Measurements from ENCODE around the gene MAMDC4.
"Not testable (repeated sequence)": the region's sequence is repeated elsewhere in the genome, so short reads cannot be mapped to it uniquely, and the experiment has no call there.

The MAMDC4 gene

GRCh38 chr9:136831002-136831719, 21.0 kb upstream of the MAMDC4 start:
- TF ChIP-seq POLR2AphosphoS5 (IDR thresholded peaks at IDR 0.05; ENCODE audit: low read depth), result no peak
- no peak for TF ChIP-seq GABPA (IDR thresholded peaks at IDR 0.05; ENCODE audit: low read depth)
- TF ChIP-seq SPI1 (IDR thresholded peaks at IDR 0.05; ENCODE audit: borderline replicate concordance, low read depth), result no peak
- TF ChIP-seq CTCF (IDR thresholded peaks at IDR 0.05; ENCODE audit: insufficient read depth, low read length), result no peak
- DNase-seq (ENCODE audit: low read depth in 1 of 2, low spot score in 1 of 2), result peak in 1 of 2 experiments; percentile 51
- Histone ChIP-seq H3K4me3 (replicated peaks; ENCODE audit: insufficient read depth, low read length) (no peak overlapping the region), H3K27me3 (ENCODE audit: insufficient read depth, poor library complexity, severe bottlenecking) (no peaks in the 10 kb centered on the region), H3K27ac (replicated peaks) (peak overlapping the region; percentile 64)

DNA sequence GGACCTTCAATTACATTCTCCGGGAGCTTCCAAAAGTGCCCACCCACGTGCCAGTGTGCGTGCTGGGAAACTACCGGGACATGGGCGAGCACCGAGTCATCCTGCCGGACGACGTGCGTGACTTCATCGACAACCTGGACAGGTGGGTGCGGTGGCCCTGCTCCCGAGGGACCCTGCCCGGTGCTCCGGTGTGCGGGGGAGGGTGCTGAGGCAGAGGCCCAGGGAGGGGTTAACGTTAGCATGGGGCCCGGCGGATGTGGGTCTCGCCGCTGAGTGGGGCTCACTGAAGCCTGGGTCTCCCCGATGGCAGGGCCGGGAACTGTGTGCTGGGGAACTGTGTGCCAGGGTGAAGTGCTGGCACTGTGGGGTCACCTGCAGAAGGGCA, 20.4 kb upstream of the MAMDC4 start:
- H3K4me3 ChIP-seq (replicated peaks; ENCODE audit: insufficient read depth, low read length), result no peak overlapping the region
- no peaks in the 10 kb centered on the region for H3K27me3 ChIP-seq (ENCODE audit: insufficient read depth, poor library complexity, severe bottlenecking)
- no peak for DNase-seq (ENCODE audit: low read depth in 1 of 2, low spot score in 1 of 2)
- TF ChIP-seq SPI1 (IDR thresholded peaks at IDR 0.05; ENCODE audit: borderline replicate concordance, low read depth) (no peak), REST (IDR thresholded peaks at IDR 0.05; ENCODE audit: insufficient replicate concordance, low read depth) (no peak), POLR2AphosphoS5 (IDR thresholded peaks at IDR 0.05; ENCODE audit: low read depth) (no peak), GABPA (IDR thresholded peaks at IDR 0.05; ENCODE audit: low read depth) (no peak), CTCF (IDR thresholded peaks at IDR 0.05; ENCODE audit: insufficient read depth, low read length) (no peak)
- peak overlapping the region; percentile 64 for H3K27ac ChIP-seq (replicated peaks)

DNA sequence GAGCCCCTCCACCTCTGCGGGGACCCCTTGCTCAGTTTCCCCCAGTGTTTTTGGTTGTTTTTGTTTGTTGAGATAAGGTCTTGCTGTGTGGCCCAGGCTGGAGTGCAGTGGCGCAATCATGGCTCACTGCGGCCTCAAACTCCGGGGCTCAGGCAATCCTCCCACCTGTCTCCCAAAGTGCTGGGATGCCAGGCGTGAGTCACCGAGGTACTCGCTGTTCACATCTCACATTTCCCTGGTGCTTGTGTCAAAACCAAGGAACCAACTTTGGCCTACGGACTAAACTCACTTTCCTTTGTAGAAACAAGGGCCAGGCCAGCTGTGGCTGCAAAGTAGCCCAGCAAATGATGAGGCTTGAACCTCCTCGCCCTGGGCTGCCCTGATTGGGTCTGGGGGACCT, 19.6 kb upstream of the MAMDC4 start:
- Histone ChIP-seq H3K27ac (replicated peaks) (no peak overlapping the region; the same call in 1 of the 2 replicates), H3K27me3 (ENCODE audit: insufficient read depth, poor library complexity, severe bottlenecking) (no peaks in the 10 kb centered on the region), H3K4me3 (replicated peaks; ENCODE audit: insufficient read depth, low read length) (no peak overlapping the region)
- no peak for TF ChIP-seq CTCF (IDR thresholded peaks at IDR 0.05; ENCODE audit: insufficient read depth, low read length)
- TF ChIP-seq SPI1 (IDR thresholded peaks at IDR 0.05; ENCODE audit: borderline replicate concordance, low read depth), result no peak
- no peak for TF ChIP-seq POLR2AphosphoS5 (IDR thresholded peaks at IDR 0.05; ENCODE audit: low read depth)
- DNase-seq (ENCODE audit: low read depth in 1 of 2, low spot score in 1 of 2), result no peak

DNA sequence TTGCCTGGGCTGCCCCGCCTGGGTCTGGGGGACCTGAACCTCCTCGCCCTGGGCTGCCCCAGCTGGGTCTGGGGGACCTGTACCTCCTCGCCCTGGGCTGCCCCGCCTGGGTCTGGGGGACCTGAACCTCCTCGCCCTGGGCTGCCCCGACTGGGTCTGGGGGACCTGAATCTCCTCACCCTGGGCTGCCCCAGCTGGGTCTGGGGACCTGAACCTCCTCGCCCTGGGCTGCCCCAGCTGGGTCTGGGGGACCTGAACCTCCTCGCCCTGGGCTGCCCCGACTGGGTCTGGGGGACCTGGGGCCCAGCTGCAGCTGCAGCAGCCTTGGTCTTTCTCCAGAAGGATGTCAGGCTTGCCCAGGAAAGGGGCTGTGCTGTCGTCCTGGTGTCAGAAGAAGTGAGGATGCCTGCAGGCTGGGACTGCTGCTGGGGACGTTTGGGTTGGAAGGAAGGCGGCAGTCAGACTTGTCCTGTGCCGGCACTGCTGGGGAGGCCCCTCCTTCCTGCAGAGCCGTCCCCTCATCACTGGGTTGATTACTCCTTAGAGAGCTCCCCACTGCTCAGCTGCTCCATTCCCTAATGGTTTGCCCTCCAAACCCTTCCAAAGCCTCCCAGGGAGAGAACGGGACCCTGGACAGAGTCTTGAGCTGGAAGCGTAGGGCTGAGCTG, 18.6 kb upstream of the MAMDC4 start:
- not testable (repeated sequence) for H3K27me3 ChIP-seq (ENCODE audit: insufficient read depth, poor library complexity, severe bottlenecking); DNase-seq (ENCODE audit: low read depth in 1 of 2, low spot score in 1 of 2); H3K4me3 ChIP-seq (replicated peaks; ENCODE audit: insufficient read depth, low read length); H3K27ac ChIP-seq (replicated peaks)
